HG02610 (cell line): ENCODE results near the gene SPTLC2.

ENCODE experiments used
- ATAC-seq: cut with Tn5 transposase; IDR thresholded peaks from one replicate; pipeline ENCODE4 v1.9.1; 2021; ENCODE audit warnings: mild to moderate bottlenecking, moderate library complexity; ENCODE audit not compliant: unreplicated experiment

SPTLC2 gene

DNA sequence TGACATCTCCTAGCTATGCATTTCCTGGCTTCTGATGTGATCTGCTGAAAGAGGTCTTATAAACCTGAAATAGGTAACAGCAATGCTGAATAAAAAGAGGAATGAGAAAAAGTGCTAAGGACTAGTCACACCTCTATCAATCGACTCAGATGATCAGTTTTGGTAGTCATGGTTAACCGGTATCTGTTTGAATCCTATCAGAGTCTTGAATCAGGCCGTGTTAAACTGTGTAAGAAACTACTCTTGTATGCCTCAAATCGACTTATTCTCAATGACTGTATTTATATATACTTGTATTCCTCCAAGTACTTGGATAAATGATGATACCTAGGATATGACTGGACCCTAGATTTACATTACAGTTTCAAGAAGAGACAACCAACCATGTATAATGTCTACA, 107.1 kb downstream of the SPTLC2 start:
- no peak for ATAC-seq

DNA sequence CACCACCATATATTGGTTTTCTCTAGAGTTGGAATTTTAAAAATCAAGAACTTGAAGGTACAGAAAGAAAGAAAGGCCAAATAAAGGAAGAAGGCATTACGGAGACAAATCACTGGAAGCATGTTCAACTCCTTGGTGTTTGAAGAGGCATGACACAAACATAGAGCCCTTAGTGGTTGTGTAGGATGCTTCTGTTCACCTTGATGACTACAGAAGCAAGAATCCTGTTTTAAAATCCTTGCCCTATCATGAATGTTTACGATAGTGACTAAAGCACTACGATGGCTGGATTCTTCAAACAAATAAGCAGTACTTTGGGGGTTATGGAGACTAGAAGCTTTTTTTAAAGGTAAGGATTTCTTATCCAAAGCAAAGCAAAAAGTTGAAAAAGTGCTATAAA, 107.6 kb downstream of the SPTLC2 start:
- no peak for ATAC-seq

DNA sequence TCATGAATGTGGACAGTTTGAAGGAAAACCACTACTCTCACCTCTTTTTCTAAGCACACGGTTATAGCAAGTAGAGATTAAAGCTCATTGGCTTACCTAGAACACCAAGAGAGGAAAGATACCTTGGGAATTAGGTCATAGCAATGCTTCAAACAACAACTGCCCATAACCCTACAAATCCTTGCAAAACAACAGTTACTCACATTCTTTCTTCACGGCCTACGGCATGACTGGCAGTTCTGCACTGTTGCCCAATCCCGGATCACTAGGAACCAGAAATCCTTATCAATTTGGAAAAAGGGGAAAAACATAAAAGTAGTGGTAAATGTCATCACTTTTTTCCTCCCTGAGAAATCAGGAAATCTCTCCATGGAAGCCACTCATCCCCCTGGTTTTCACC, 108.2 kb downstream of the SPTLC2 start:
- no peak for ATAC-seq

GRCh38 chr14:77507762-77508161, 108.7 kb downstream of the SPTLC2 start:
- no peak for ATAC-seq

DNA sequence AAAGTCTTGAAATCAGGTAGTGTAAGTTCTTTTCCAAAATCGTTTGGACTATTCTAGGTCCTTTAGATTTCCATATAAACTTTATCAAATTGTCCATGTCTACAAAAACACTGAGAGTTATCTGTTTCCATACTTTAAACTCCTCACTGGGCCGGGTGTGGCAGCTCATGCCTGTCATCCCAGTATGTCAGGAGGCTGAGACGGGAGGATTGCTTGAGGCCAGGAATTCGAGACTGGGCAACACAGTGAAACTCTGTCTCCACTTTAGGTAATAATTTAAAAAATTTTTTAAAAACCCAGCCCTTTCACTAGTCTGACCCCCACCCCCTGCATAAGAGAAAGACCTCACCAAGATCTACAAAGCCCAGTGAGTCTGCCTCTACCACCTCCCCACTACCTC, 111.4 kb downstream of the SPTLC2 start:
- ATAC-seq: no peak

- ATAC-seq: no peak
These were observed 113.3 kb downstream of the SPTLC2 start for GRCh38 chr14:77503138-77503537.

DNA sequence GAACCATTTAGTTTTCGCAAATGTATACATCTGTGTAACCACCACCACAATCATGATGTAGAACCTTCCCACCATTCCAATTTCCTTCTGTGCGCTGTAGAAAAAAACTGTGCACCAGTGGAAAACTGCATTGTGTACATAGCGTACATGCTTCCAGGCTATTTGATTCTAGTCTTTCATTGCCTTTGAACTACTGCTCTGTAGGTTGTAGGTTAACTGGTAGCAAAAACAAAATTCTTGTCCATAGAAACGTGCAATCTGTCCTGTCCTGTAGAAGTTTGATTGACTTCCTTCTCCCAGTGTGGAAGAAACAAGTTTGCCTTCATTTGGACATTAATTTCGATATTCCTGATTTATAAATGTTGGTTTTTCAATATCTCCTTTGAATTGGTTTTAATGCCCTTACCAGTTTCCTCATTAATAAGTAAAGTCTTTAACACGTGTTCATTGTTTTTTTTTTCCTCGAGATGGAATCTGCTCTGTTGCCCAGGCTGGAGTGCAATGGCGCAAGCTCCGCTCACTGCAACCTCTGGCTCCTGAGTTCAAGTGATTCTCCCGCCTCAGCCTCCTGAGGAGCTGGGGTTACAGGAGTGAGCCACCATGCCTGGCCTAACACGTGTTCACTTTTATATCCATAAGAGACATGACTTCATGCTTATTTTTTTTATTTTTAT, 114.2 kb downstream of the SPTLC2 start:
- no peak for ATAC-seq

DNA sequence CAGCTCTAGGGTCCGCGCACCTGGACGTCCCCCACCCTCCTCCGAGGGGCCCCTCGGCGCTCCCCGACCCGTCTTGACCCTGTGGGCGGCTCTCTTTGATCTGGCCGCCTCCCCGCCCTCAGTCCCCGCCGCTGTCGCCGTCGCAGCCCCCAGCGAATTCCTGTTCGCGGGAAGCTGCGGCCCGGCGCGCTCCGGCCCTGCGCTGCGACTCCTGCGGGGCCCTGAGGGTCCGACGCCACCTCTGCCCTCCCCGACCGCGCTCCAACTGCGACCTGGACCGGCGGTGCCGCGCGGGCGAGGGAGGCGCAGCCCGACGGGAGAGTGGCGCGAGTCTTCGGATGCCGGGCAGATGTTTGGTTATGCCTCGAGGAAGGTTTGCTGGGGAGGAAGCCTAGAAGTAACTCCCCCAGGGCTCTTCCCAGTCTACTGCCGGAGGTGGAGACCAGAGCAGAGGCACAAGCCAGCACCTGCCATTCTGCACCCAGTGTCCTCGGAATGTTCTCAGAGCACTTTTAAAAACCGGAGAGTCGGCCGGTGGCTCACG, 117.4 kb downstream of the SPTLC2 start:
- peak; percentile 21 for ATAC-seq

DNA sequence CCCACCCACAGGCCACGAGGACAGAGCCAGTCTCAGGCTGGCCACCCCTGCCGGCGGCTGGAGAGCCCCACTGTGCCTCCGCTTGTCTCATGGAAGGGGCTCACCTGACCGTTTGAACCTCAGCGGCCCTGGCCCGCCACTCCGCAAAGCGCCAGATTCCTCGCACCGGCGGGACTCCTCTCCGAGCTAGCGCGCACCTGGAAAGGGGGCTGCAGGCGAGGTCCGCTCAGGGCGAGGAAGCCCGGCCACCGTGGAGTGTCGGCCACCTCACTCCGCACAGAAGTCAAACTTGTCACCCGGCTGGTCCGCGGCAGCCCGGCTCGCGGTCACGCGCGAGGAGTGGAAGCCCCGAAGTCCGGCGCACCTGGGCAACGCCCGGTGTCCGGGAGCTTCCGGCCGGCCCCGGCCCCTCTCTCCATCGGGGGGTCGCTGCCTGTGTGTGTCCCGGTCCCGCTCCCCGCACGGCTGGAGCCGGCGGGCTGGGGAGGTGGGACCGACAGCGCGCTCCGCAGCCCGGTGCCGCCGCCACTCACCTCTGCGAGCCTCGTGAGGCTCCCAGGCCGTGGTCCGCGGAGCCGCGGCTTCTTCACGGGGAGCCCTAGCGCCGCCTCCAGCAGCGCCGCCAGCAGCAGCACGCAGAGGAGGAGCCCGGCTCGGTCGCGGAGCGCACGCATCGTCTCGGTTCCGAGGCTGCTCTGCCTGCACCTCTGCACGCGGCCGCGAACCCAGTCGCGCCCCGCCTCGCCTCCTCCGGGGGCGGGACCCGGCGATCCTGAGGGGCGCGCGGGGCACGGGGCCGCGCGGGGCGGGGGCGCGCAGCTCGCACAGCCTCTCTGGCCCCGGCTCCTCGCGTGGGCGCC, 118.1 kb downstream of the SPTLC2 start, which contains the start of gene ISM2:
TSS of gene ISM2 (minus strand) at position 697 of the 860 bp plus-strand sequence. CDS start at position 674, 23 bp downstream.
- ATAC-seq: peak; percentile 69

DNA sequence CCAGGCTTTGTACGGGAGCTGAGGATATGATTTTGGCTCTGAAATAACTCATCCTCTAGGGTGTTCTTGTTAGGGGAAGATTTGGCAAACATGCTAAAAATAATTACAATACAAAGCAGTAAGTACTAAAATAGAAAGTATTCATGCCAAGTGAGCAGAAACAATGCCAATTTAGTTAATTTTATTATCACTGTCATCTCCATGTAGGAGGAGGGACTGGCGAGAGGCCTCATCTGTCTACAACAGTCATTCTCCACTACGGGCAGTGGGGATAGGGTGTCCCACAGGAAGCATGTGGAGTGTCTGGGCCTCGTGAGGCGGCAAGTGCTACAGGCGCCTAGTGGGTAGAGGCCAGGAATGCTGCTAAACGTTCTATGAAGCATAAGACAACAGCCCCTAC, 121.1 kb downstream of the SPTLC2 start:
- no peak for ATAC-seq

DNA sequence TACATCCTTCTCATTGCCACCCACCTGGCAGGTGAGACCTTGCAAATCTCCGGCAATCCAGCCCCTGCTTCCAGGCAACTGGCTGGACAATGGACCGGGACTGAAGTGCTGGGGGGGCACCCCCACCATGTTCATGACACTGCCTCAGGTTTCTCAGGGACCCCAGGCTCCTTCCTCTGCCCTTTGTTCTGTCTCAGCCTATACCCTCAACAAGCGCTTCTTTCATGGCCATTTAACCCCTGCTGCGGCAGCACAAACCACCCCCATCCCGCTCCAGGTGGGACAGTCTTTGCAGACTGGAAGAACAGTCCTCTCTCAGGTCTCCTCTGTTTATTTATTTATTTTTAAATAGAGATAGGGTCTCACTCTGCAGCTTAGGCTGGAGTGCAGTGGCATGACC, 125.4 kb downstream of the SPTLC2 start:
- ATAC-seq: no peak

- ATAC-seq: no peak
These were observed 126.0 kb downstream of the SPTLC2 start for GRCh38 chr14:77490347-77490986.

GRCh38 chr14:77489041-77489440, 127.4 kb downstream of the SPTLC2 start:
- ATAC-seq: no peak

GRCh38 chr14:77488558-77488957, 127.9 kb downstream of the SPTLC2 start:
- ATAC-seq: no peak

DNA sequence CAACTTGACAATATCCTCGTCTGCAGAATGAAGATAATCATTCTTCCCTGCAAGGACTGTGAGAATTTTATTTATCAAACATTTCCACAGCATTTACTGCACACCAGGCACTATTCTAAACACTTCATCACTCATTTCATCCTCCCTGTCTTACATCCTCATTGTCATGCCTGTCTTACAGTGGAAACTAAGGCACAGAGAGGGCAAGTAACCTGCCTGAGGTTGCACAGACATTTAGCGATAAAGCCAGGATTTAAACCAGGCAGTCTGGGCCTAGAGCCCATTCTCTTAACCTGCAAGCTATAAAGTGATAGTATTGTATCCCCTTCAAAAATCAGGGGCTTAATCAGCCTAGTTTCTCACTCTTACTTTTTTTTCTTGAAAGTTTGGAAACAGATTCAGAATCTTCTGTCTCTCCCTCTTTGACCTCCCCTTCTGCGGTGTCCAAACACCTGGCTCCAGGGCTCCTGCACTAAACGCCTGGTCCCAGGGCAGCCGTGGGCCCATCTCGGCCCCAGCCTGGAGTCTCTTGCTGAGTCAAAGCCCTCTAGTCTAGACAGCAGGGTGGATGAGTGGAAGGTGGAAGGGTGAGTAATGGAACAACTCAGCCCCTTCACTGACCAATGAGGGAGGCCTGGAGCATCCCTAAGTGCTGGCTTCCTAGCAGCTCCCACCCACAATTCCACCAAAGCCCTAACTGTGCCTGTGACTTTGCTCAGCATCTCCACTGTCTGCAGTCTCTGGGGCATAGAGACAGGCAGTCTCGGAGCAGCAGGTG, 130.3 kb downstream of the SPTLC2 start:
- ATAC-seq: no peak

- no peak for ATAC-seq
These were observed 131.2 kb downstream of the SPTLC2 start for GRCh38 chr14:77485256-77485655.

GRCh38 chr14:77482422-77482821, 134.0 kb downstream of the SPTLC2 start:
- ATAC-seq: no peak

DNA sequence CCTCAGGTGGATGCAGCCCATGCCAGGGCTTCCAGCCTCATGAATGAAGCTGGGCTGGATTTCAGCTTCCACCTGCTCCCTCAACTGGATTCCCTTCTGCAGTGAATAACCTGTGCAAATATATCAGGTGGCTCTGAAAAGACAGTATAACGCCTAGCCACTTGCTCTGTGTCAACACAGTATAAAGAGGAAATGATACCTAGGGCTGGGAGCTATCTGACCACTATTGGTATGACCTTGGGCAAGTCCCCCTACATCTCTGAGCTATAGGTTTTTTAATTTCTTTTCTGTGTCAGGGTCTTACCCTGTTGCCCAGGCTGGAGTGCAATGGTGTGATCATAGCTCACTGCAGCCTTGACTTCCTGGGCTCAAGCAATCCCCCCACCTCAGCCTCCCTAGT, 137.6 kb downstream of the SPTLC2 start:
- ATAC-seq: peak; percentile 84

DNA sequence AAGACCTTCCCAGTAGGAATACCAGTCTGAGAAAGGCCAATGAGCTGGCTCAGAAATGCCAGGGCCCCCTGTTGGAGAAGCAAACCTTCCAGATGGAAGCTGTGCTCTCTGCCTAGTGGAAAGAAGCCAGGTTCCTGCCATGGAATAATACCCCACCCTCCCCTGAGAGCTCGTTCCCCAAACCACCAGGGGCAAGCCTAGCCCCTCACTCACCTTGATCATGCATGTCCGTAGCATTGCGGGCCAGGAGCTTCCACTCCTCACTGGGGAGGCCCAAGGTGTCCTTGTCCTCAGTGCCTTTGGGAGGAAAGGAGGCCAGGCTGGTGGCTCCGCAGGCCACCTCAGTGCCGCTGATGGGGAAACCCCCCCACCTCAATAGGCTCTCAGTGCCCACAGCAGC, 138.4 kb downstream of the SPTLC2 start:
- no peak for ATAC-seq

GRCh38 chr14:77475432-77476115, 140.9 kb downstream of the SPTLC2 start:
- no peak for ATAC-seq
